Endodermal cell (in vitro differentiated cells): ENCODE data around the gene RHOXF2. TPM values are rescaled to one million over a fixed set of nuclear protein-coding genes. Genes with fewer than 3 reads are reported as not detected.

Experiments
- DNase-seq: peaks from one replicate; pipeline ENCODE4 v3.0.0-alpha.2; 2017
- H3K27ac ChIP-seq: 2 replicates; pipeline ENCODE4 v1.5.1; 2013; ENCODE audit warnings: mild to moderate bottlenecking, low read depth, low read length, moderate library complexity
- H3K27me3 ChIP-seq: 2 replicates; pipeline ENCODE4 v1.6.1; 2013; ENCODE audit warnings: mild to moderate bottlenecking, low read length, moderate library complexity; ENCODE audit not compliant: insufficient read depth, control insufficient read depth, poor library complexity, severe bottlenecking
- H3K36me3 ChIP-seq: 2 replicates; pipeline ENCODE4 v1.7.0; 2013; ENCODE audit warnings: mild to moderate bottlenecking, low read length, moderate library complexity; ENCODE audit not compliant: control insufficient read depth, insufficient read depth
- H3K4me1 ChIP-seq: one replicate; pipeline ENCODE4 v1.7.0; 2013; ENCODE audit warnings: low read length; ENCODE audit not compliant: control insufficient read depth, insufficient read depth
- H3K4me3 ChIP-seq: 2 replicates; pipeline ENCODE4 v1.5.1; 2013; ENCODE audit warnings: mild to moderate bottlenecking, low read length, moderate library complexity
- H3K9ac ChIP-seq: 2 replicates; pipeline ENCODE4 v1.6.1; 2013; ENCODE audit warnings: mild to moderate bottlenecking, low read length, moderate library complexity; ENCODE audit not compliant: poor library complexity, severe bottlenecking; ENCODE audit errors: extremely low read depth
- H3K9me3 ChIP-seq: 2 replicates; pipeline ENCODE4 v1.6.1; 2013; ENCODE audit warnings: mild to moderate bottlenecking, low read length, moderate library complexity; ENCODE audit not compliant: control insufficient read depth
- H3K27ac Mint-ChIP-seq: 2 replicates; pipeline ENCODE4 v1.8.0; 2020; ENCODE audit warnings: mixed read lengths
- H3K27me3 Mint-ChIP-seq: 2 replicates; pipeline ENCODE4 v1.8.0; 2021; ENCODE audit warnings: mild to moderate bottlenecking, mixed read lengths; ENCODE audit not compliant: insufficient read depth
- H3K36me3 Mint-ChIP-seq: 2 replicates; pipeline ENCODE4 v1.8.0; 2020; ENCODE audit warnings: low read depth, mixed read lengths
- H3K4me1 Mint-ChIP-seq: 2 replicates; pipeline ENCODE4 v1.8.0; 2020; ENCODE audit warnings: mixed read lengths
- H3K4me3 Mint-ChIP-seq: 2 replicates; pipeline ENCODE4 v1.8.0; 2020; ENCODE audit warnings: mild to moderate bottlenecking, moderate library complexity, mixed read lengths
- H3K9me3 Mint-ChIP-seq: 2 replicates; pipeline ENCODE4 v1.8.0; 2020; ENCODE audit warnings: mild to moderate bottlenecking, mixed read lengths
- WGBS, 2 experiments: methylation state at CpG; one replicate each; pipeline versions ENCODE4 v1.1.5 to v1.1.7; 2013; ENCODE audit warnings: missing lambda C conversion rate in 2 of 2, mixed read lengths in 1 of 2; ENCODE audit not compliant: insufficient coverage in 1 of 2, insufficient read length in 1 of 2; 5-methylcytosine and 5-hydroxymethylcytosine counted together
- total RNA-seq, 2 donors: library from RNA; stranded (reverse); fragmentation: NEBNext Ultra II Directional in 1 of 2; extraction: Animal tissue kit (Norgen Biotek cat#: 25700) in 1 of 2; gene quantifications; 2 replicates in 1 of 2; 3 replicates in 1 of 2; pipeline ENCODE4 v1.2.1, GENCODE V29; 2021
- TF ChIP-seq, protein P1 (sequence below): fragments of 200-600 bp; sonication (generic); conservative IDR thresholded peaks from 2 replicates; pipeline ENCODE4 v1.5.0; 2021; ENCODE audit warnings: antibody characterized with exemption, mild to moderate bottlenecking

RHOXF2 gene
- total RNA-seq, 2 donors from 2014 or later: not detected

DNA sequence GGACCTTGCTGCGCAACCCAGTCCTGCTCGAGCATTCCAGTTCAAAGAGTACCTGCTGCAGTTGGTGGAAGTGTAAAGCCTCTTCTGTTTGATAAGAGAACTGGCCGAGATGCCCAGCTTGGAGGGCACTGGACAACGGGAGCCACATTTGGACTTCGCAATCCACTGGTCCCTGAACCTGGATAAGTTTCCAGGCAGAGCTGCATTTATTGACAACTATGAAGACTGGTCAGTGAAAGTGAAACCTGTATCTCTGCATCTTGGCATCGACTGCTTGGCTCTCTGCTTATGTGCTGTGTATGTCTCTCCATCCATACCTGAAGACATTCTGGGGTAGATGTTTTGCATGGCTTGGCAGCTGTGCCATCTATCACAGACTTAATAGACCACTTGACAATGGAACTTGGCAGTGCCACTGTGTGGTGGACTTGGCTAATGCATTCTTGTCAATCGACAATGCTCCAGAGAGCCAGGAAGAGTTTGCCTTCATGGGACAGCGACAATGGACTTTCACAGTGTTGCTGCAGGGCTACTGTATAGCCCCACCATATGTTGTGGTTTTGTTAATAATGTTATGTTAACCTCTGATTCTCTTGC is 48.7 kb downstream of the RHOXF2 start:
- no peak overlapping the region for H3K27ac Mint-ChIP-seq
- Histone ChIP-seq H3K9ac (no peak overlapping the region), H3K4me1 (no peaks in the 10 kb centered on the region), H3K27me3 (no peaks in the 10 kb centered on the region), H3K4me3 (no peak overlapping the region), H3K27ac (no peak overlapping the region), H3K9me3 (no peaks in the 10 kb centered on the region), H3K36me3 (no peaks in the 10 kb centered on the region)
- peaks cover 52% of the 10 kb centered on the region for H3K9me3 Mint-ChIP-seq
- H3K4me1 Mint-ChIP-seq: no peaks in the 10 kb centered on the region
- H3K27me3 Mint-ChIP-seq: no peaks in the 10 kb centered on the region
- 91 to 96% methylated on average over 4 to 8 of the region's 8 CpGs for WGBS, 2 experiments
- peaks cover 7% of the 10 kb centered on the region for H3K36me3 Mint-ChIP-seq
- no peak for DNase-seq
- H3K4me3 Mint-ChIP-seq: no peak overlapping the region
- TF ChIP-seq, protein P1, sequence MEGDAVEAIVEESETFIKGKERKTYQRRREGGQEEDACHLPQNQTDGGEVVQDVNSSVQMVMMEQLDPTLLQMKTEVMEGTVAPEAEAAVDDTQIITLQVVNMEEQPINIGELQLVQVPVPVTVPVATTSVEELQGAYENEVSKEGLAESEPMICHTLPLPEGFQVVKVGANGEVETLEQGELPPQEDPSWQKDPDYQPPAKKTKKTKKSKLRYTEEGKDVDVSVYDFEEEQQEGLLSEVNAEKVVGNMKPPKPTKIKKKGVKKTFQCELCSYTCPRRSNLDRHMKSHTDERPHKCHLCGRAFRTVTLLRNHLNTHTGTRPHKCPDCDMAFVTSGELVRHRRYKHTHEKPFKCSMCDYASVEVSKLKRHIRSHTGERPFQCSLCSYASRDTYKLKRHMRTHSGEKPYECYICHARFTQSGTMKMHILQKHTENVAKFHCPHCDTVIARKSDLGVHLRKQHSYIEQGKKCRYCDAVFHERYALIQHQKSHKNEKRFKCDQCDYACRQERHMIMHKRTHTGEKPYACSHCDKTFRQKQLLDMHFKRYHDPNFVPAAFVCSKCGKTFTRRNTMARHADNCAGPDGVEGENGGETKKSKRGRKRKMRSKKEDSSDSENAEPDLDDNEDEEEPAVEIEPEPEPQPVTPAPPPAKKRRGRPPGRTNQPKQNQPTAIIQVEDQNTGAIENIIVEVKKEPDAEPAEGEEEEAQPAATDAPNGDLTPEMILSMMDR: no peak

DNA sequence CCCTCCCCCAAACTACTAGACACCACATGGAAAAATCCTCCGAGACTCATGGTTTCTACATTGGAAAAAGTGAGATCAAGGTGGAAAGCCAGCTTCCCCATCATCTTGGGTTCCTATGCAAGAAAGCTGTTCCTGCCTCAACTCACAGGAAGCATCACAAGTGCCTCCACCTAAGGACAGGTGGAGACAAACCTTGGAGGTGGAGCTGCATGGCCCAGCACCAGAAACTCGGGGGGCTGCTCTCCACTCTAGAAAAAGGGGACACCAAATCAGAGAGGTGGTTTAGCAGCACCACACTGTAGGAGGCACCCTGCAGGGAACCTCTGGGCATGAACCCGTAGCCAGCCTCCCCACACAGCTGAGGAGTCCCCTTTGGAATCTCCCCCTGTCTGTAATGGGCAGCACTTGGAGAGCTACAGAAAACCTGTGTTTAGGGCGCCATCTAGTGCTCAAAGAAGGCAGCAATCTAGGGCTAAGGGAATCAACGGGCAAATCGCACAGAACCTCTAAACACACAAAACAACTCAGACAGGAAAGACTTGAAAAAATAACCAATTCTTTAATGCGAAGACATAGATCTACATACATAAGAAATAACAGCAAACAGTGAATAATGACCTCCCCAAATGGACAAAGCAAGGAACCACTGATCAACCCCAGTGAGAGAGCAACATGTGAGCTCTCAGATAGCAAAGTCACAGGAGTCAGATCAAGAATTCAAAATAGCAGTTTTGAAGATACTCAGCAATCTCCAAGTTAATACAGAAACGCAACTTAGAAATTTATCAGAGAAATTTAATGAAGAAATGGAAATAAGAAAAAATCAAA is 55.2 kb downstream of the RHOXF2 start:
- TF ChIP-seq, protein P1: peak; percentile 84
- Histone ChIP-seq H3K36me3 (no peaks in the 10 kb centered on the region), H3K4me1 (no peaks in the 10 kb centered on the region), H3K9ac (no peak overlapping the region), H3K27me3 (no peaks in the 10 kb centered on the region), H3K4me3 (no peak overlapping the region), H3K9me3 (no peaks in the 10 kb centered on the region), H3K27ac (no peak overlapping the region)
- 0 to 34% methylated on average over 1 to 7 of the region's 8 CpGs for WGBS, 2 experiments
- H3K36me3 Mint-ChIP-seq: peaks cover 4% of the 10 kb centered on the region
- H3K27ac Mint-ChIP-seq: no peak overlapping the region
- H3K9me3 Mint-ChIP-seq: peaks cover 53% of the 10 kb centered on the region
- no peaks in the 10 kb centered on the region for H3K27me3 Mint-ChIP-seq
- peak; percentile 87 for DNase-seq
- H3K4me3 Mint-ChIP-seq: no peak overlapping the region
- H3K4me1 Mint-ChIP-seq: peaks cover 2% of the 10 kb centered on the region

Other genes with a start within 250 kb of the RHOXF2 start
- gene NKAP, start 214.9 kb upstream of the RHOXF2 start, total RNA-seq: 10 to 100 TPM in 1 of 2 donors, 1 to 10 TPM in 1; 7.7 to 10.8 TPM
- gene RHOXF2B, start 80.9 kb upstream of the RHOXF2 start, total RNA-seq: not detected
- gene RHOXF1, start 42.7 kb upstream of the RHOXF2 start, total RNA-seq: under 1 TPM; 0.37 to 0.46 TPM
- gene ZBTB33, start 92.2 kb downstream of the RHOXF2 start, total RNA-seq: 10 to 100 TPM; 19.0 to 19.2 TPM
- under 1 TPM; 0.22 to 0.35 TPM for gene TMEM255A, start 152.8 kb downstream of the RHOXF2 start, total RNA-seq
- not detected for gene ATP1B4, start 203.5 kb downstream of the RHOXF2 start, total RNA-seq